ENCODE measurements around the gene ATG16L1. TPM values are rescaled to one million over a fixed set of nuclear protein-coding genes. Genes with fewer than 3 reads are reported as not detected.

ATG16L1 gene
- total RNA-seq = 10 to 100 TPM; 58.3 to 67.7 TPM

GRCh38 chr2:233251306-233252116, at the start of gene ATG16L1:
ATG16L1 (plus strand) TSS chr2:233251673; CDS start chr2:233251828, 155 bp downstream.
- intact Hi-C loops (cut with DNase I) = loop anchor here (2.0 to 5.0 kb wide), 3 partner anchors 191 to 644 kb away; no protein-coding TSS in a partner anchor
- TF ChIP-seq POLR2AphosphoS5 (IDR thresholded peaks at IDR 0.05) (peak; percentile 99), POLR2A (IDR thresholded peaks at IDR 0.05) (peak; percentile 76), CTCF (IDR thresholded peaks at IDR 0.05) (peak; percentile 90 to 100 (median 98))
- WGBS = 1% methylated on average over 48 of the region's 75 CpGs
- Histone ChIP-seq H3K4me3 (peak within 1 kb of the TSS; percentile 96 to 97), H3K4me1 (replicated peaks) (peaks cover 8% of the 10 kb centered on the region), H3K36me3 (no peaks in the 10 kb centered on the region), H3K27ac (peak within 1 kb of the TSS; percentile 88 to 90), H3K9me3 (no peaks in the 10 kb centered on the region), H3K27me3 (replicated peaks; ENCODE audit: insufficient read depth) (no peaks in the 10 kb centered on the region)
- peak; percentile 95 for DNase-seq (ENCODE audit: low spot score)

DNA sequence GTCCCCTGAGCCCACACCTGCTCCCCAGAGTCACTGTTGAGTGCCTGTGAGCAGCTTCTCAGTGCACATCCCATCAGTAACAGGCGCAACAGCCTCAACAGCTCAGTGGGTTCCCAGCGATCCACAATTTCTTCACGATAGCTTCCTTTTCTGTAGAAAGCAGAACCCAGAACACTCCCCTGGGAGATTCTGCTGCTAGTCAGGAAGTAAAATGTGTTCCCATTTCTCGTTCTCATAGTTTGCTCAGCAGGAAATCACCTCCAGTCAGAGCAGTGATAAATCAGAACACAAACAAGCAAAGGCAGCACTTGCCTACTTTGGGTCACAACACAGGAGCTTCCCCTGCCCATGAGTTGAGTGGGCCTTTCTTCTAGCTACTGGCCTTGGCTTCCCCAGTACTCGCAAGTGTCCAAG, 48.9 kb upstream of the ATG16L1 start:
- intact Hi-C loops (cut with DNase I) = no loop called here
- TF ChIP-seq POLR2AphosphoS5 (IDR thresholded peaks at IDR 0.05) = no peak
- H3K36me3 ChIP-seq = no peaks in the 10 kb centered on the region
- H3K27me3 ChIP-seq (replicated peaks; ENCODE audit: insufficient read depth) = no peaks in the 10 kb centered on the region
- H3K4me3 ChIP-seq = no peak overlapping the region
- H3K9me3 ChIP-seq = no peaks in the 10 kb centered on the region
- no peak overlapping the region for H3K27ac ChIP-seq
- no peaks in the 10 kb centered on the region for H3K4me1 ChIP-seq (replicated peaks)
- no peak for DNase-seq (ENCODE audit: low spot score)
- WGBS = 83% methylated on average over 5 of the region's 5 CpGs

- intact Hi-C loops (cut with DNase I) = no loop called here
- Histone ChIP-seq H3K27me3 (replicated peaks; ENCODE audit: insufficient read depth) (no peaks in the 10 kb centered on the region), H3K4me3 (no peak overlapping the region), H3K36me3 (no peaks in the 10 kb centered on the region), H3K9me3 (no peaks in the 10 kb centered on the region), H3K27ac (no peak overlapping the region), H3K4me1 (replicated peaks) (no peaks in the 10 kb centered on the region)
- 95% methylated on average over 5 of the region's 5 CpGs for WGBS
- TF ChIP-seq POLR2AphosphoS5 (IDR thresholded peaks at IDR 0.05) (no peak), POLR2A (IDR thresholded peaks at IDR 0.05) (no peak), CTCF (IDR thresholded peaks at IDR 0.05) (no peak)
- no peak for DNase-seq (ENCODE audit: low spot score)
Observed at GRCh38 chr2:233203060-233203459, 48.4 kb upstream of the ATG16L1 start.

DNA sequence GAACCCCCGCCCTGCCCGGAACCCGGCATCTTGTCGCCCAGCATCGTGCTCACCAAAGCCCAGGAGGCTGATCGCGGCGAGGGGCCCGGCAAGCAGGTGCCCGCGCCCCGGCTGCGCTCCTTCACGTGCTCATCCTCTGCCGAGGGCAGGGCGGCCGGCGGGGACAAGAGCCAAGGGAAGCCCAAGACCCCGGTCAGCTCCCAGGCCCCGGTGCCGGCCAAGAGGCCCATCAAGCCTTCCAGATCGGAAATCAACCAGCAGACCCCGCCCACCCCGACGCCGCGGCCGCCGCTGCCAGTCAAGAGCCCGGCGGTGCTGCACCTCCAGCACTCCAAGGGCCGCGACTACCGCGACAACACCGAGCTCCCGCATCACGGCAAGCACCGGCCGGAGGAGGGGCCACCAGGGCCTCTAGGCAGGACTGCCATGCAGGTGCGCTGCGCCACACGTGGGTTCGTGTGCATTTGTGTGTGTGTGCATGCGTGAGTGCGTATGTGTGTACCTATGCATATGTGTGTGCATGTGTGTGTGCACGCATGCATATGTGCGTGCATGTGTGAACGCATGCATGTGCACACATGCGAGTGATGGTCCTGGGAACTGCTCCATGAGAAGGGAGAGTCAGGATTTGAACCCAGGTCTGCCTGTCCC, 47.1 kb upstream of the ATG16L1 start:
- no peaks in the 10 kb centered on the region for H3K27me3 ChIP-seq (replicated peaks; ENCODE audit: insufficient read depth)
- TF ChIP-seq CTCF (IDR thresholded peaks at IDR 0.05) = no peak
- TF ChIP-seq POLR2A (IDR thresholded peaks at IDR 0.05) = no peak
- no peak for TF ChIP-seq POLR2AphosphoS5 (IDR thresholded peaks at IDR 0.05)
- no peak overlapping the region for H3K4me3 ChIP-seq
- WGBS = 86% methylated on average over 34 of the region's 50 CpGs
- H3K27ac ChIP-seq = no peak overlapping the region
- no peaks in the 10 kb centered on the region for H3K36me3 ChIP-seq
- no peak for DNase-seq (ENCODE audit: low spot score)
- H3K4me1 ChIP-seq (replicated peaks) = no peaks in the 10 kb centered on the region
- no peaks in the 10 kb centered on the region for H3K9me3 ChIP-seq
- intact Hi-C loops (cut with DNase I) = no loop called here

DNA sequence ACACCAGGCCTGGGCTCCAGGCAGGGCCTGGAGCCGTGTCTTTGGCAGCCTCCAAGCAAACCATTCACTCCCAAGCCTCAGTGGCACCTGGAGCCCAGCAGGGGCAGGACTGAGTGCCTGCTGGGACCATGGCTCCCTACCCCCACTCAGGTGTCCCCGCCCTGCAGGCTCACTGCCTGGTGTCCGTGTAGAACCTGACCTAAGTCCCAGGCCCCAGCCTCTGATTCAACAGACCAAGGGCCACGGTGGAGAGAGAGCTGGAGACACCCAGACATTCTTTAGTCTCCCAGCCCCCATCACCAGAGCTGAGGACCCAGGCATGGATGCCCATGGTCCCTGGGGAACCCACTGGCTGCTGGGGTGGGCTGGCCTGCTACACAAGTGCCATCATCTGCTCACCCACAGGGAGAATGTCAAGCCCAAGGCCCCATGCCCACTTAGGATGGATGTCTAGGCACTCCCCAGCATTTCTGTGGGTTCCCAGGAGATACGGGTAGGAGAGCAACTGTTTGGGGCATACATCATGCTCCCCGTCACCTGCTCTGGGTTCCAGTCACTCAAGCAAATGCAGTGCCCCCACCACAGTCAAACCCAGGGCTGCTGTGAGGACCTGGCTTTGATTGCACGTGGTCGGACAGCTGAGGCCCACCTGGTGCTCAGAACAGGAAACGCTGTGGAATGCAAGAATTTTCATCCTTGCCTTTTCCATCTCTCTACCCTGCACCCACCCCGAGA, 42.9 kb upstream of the ATG16L1 start:
- TF ChIP-seq CTCF (IDR thresholded peaks at IDR 0.05) (no peak), POLR2AphosphoS5 (IDR thresholded peaks at IDR 0.05) (no peak), POLR2A (IDR thresholded peaks at IDR 0.05) (no peak)
- H3K4me1 ChIP-seq (replicated peaks) = peaks cover 5% of the 10 kb centered on the region
- intact Hi-C loops (cut with DNase I) = no loop called here
- H3K27ac ChIP-seq = no peak overlapping the region
- H3K4me3 ChIP-seq = no peak overlapping the region
- no peaks in the 10 kb centered on the region for H3K9me3 ChIP-seq
- H3K36me3 ChIP-seq = no peaks in the 10 kb centered on the region
- 77% methylated on average over 10 of the region's 10 CpGs for WGBS
- no peak for DNase-seq (ENCODE audit: low spot score)
- no peaks in the 10 kb centered on the region for H3K27me3 ChIP-seq (replicated peaks; ENCODE audit: insufficient read depth)

All from prostate gland (tissue), 2 donors.